Measurements from ENCODE around the gene CST11. TPM values are rescaled to one million over a fixed set of nuclear protein-coding genes. Genes with fewer than 3 reads are reported as not detected.

Gene CST11
- total RNA-seq, 1 donor from 2014 or later: not detected

DNA sequence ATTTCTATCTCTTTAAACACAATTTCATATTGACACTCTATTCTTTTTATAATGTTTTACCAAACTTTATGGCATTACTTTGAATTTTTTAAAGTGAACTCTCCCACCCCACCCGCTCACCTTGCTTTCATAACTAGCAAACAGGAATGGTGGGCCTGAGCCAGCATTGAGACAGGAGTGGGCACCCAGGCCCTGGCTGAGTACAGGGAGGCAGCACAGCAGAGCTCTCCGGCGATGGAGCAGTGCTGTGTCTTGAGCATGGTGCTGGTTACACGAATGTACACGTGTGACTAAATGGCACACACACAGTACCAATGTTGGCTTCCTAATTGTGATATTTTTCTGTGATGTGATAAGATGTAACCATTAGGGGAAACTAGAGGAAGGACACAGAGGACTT is 4.5 kb downstream of the CST11 start:
- no peak for DNase-seq
- H3K4me1 ChIP-seq: no peaks in the 10 kb centered on the region
- intact Hi-C loops (cut with micrococcal nuclease): loop anchor here (10.0 kb wide), 1 partner anchor 157 kb away; the partner anchor contains the start of gene CST9
- no peaks in the 10 kb centered on the region for H3K9me3 ChIP-seq (replicated peaks)
- no peaks in the 10 kb centered on the region for H3K36me3 ChIP-seq
- TF ChIP-seq, protein P1, sequence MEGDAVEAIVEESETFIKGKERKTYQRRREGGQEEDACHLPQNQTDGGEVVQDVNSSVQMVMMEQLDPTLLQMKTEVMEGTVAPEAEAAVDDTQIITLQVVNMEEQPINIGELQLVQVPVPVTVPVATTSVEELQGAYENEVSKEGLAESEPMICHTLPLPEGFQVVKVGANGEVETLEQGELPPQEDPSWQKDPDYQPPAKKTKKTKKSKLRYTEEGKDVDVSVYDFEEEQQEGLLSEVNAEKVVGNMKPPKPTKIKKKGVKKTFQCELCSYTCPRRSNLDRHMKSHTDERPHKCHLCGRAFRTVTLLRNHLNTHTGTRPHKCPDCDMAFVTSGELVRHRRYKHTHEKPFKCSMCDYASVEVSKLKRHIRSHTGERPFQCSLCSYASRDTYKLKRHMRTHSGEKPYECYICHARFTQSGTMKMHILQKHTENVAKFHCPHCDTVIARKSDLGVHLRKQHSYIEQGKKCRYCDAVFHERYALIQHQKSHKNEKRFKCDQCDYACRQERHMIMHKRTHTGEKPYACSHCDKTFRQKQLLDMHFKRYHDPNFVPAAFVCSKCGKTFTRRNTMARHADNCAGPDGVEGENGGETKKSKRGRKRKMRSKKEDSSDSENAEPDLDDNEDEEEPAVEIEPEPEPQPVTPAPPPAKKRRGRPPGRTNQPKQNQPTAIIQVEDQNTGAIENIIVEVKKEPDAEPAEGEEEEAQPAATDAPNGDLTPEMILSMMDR (IDR thresholded peaks at IDR 0.05; ENCODE audit: borderline replicate concordance): no peak
- H3K27me3 ChIP-seq (ENCODE audit: low read depth): peaks cover 19% of the 10 kb centered on the region
- no peak overlapping the region for H3K4me3 ChIP-seq
- H3K27ac ChIP-seq (replicated peaks): no peak overlapping the region

DNA sequence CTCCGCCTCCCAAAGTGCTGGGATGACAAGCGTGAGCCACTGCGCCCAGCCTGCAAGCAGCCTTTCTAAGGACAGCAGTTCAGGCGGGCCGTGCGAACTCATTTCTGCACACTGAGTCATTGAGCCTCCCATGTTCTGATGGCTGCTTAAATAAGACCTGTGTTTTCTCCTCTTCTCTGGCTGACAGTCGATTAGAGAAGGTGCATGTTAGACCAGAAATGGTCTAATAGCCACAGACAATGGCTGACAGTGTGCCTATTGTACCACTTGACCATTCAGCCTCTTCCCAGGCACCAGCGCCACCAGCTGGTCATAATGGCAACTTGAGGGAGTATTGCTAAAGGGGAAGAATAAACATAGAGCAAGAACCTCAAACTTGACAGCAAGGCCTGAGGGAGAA is 6.2 kb downstream of the CST11 start:
- DNase-seq: peak; percentile 47

DNA sequence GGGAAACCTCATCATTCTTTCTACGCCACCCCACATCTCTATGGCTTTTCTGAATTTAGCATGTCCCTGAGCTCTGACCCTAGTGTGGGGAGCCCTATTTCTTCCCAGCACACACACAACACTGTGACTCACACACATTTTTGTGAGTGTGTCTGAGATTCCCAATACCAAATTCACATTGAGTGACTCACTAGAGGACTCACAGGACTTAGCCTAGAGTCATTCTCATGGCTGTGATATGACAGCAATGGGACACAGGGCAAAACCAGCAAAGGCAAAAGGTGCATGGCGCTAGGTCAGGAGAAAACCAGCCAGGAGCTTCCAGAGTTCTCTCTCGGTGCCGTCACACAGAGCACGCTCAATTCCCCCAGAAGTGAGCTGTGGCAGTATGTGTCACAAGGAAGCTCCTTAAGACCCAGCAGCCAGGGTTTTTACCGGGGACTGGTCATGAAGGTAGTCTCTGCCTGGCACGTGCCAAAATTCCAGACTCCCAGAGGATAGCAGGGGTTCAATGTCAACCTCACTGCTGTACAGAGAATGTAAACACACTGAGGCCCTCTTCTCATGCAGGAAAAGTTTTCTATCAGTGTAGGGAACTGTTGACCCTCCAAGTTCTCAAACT is 7.0 kb downstream of the CST11 start:
- Histone ChIP-seq H3K9me3 (replicated peaks) (no peaks in the 10 kb centered on the region), H3K27ac (replicated peaks) (no peak overlapping the region), H3K4me1 (no peaks in the 10 kb centered on the region), H3K36me3 (no peaks in the 10 kb centered on the region), H3K27me3 (ENCODE audit: low read depth) (no peaks in the 10 kb centered on the region), H3K4me3 (no peak overlapping the region)
- TF ChIP-seq, protein P1 (IDR thresholded peaks at IDR 0.05; ENCODE audit: borderline replicate concordance): no peak
- no peak for DNase-seq
- intact Hi-C loops (cut with micrococcal nuclease): loop anchor here (10.0 kb wide), 1 partner anchor 159 kb away; the partner anchor contains the start of gene CST9

More for the DNA sequence above, 6.2 kb downstream of the CST11 start:
- Histone ChIP-seq H3K27ac (replicated peaks) (no peak overlapping the region), H3K9me3 (replicated peaks) (no peaks in the 10 kb centered on the region), H3K36me3 (no peaks in the 10 kb centered on the region), H3K27me3 (ENCODE audit: low read depth) (peaks cover 2% of the 10 kb centered on the region), H3K4me3 (no peak overlapping the region), H3K4me1 (no peaks in the 10 kb centered on the region)
- intact Hi-C loops (cut with micrococcal nuclease): loop anchor here (10.0 kb wide), 1 partner anchor 158 kb away; the partner anchor contains the start of gene CST9
- TF ChIP-seq, protein P1 (IDR thresholded peaks at IDR 0.05; ENCODE audit: borderline replicate concordance): peak; percentile 71

DNA sequence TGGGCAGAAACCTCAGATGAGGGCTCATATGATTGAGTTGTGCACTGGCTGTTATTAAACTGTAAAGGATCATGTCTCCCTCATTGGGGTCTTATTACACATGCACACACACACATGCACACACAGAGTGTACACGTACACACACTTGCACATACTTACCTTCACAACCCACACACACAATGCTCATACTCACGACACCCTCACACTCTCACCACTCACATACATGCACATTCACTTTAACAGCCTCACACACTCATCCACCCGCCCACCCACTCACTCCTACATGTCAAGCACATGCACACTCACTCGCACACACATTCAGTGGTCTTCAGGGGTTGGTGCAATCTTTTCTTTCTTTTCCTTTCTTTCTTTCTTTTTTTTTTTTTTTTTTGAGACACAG is 7.8 kb downstream of the CST11 start:
- Histone ChIP-seq H3K27ac (replicated peaks) (no peak overlapping the region), H3K4me1 (no peaks in the 10 kb centered on the region), H3K9me3 (replicated peaks) (no peaks in the 10 kb centered on the region), H3K4me3 (no peak overlapping the region), H3K27me3 (ENCODE audit: low read depth) (no peaks in the 10 kb centered on the region), H3K36me3 (no peaks in the 10 kb centered on the region)
- intact Hi-C loops (cut with micrococcal nuclease): loop anchor here (10.0 kb wide), 1 partner anchor 160 kb away; the partner anchor contains the start of gene CST9
- TF ChIP-seq, protein P1 (IDR thresholded peaks at IDR 0.05; ENCODE audit: borderline replicate concordance): no peak
- DNase-seq: no peak

DNA sequence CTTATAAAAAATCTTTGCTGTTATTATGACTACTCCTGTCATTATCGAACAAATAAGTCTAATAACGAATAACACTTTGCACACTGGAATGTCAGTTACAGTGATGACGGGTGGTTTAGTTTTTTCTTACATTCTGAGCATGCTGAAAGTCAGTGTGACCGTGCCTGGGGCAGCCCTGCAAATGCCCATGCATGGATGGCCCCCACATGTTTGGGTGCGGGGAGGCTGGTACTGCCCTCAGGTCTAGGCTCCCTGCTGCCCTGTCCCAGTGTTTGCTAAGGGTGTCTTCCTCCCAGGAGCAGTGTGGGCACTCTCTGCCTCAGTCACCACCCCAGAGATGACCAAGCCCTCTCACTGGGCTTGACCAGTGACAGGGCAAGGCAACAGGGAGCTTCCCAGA is 10.2 kb downstream of the CST11 start:
- Histone ChIP-seq H3K36me3 (no peaks in the 10 kb centered on the region), H3K27me3 (ENCODE audit: low read depth) (no peaks in the 10 kb centered on the region), H3K9me3 (replicated peaks) (no peaks in the 10 kb centered on the region), H3K4me1 (no peaks in the 10 kb centered on the region), H3K27ac (replicated peaks) (no peak overlapping the region), H3K4me3 (no peak overlapping the region)
- TF ChIP-seq, protein P1 (IDR thresholded peaks at IDR 0.05; ENCODE audit: borderline replicate concordance): no peak
- intact Hi-C loops (cut with micrococcal nuclease): loop anchor here (10.0 kb wide), 1 partner anchor 162 kb away; the partner anchor contains the start of gene CST9
- DNase-seq: no peak
